ENCODE results near the gene CBR4. TPM values are rescaled to one million over a fixed set of nuclear protein-coding genes. Genes with fewer than 3 reads are reported as not detected.

Gene CBR4
- total RNA-seq, 1 experiment from 2014 or later: 48.1 TPM

DNA sequence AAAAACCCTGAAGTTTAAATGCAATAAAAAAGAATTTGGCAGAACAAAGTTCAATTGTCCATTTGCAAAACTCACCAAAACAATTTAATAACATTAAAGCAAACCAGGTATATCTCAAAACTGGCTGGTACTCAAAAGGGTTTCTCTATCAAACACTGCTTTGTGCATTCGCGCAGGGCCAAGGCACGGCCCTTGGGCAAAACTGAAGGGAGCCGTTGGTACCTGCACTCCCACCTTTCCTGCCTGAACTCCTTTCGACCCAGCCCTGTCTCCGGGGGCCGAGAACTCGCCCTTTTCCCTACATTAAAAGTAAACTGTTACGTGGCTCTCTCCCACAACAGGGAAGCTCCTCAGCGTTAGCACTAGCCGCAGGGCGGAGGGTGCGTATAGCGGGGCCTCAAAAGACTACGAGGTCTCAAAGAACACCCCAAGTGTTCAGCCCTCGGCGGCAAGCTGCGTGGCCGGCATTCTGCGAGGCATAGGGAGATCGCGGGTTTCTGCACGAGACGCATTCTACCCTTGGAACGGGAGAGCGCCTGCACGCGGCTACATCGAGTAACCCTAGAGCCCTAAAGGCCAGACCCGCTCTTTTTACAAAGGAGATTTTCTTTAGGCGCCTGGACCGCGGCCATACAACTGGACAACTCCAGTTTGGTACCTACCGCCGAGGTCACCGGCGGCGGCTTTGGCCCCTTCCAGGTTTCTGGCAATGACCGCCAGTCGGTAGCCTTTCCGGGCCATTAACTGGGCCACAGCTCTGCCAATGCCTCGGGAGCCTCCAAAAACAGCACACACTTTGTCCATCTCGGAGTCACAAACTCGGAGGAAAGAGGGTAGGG is 550 bp downstream of the CBR4 start:
- Mint-ChIP-seq H3K36me3 (peaks cover 21% of the 10 kb centered on the region), H3K27ac (peak overlapping the region; percentile 97), H3K27me3 (ENCODE audit: low read depth) (no peaks in the 10 kb centered on the region), H3K4me3 (peak overlapping the region; percentile 96), H3K4me1 (peaks cover 33% of the 10 kb centered on the region), H3K9me3 (no peaks in the 10 kb centered on the region)
- ChIA-PET POLR2A (interaction anchor here (0.7 to 1.7 kb wide), 22 partner anchors 12 to 748 kb away, joined by 3 to 10 read pairs (median 4); partner anchors contain the start of genes HPF1 and SH3RF1), CTCF (interaction anchor here (0.7 to 1.9 kb wide), 34 partner anchors 9 to 617 kb away, joined by 3 to 8 read pairs (median 4); no protein-coding TSS in a partner anchor)
- peak; percentile 58 for DNase-seq (ENCODE audit: low spot score)
- peak; percentile 28 for ATAC-seq
- TF ChIP-seq, protein P1, sequence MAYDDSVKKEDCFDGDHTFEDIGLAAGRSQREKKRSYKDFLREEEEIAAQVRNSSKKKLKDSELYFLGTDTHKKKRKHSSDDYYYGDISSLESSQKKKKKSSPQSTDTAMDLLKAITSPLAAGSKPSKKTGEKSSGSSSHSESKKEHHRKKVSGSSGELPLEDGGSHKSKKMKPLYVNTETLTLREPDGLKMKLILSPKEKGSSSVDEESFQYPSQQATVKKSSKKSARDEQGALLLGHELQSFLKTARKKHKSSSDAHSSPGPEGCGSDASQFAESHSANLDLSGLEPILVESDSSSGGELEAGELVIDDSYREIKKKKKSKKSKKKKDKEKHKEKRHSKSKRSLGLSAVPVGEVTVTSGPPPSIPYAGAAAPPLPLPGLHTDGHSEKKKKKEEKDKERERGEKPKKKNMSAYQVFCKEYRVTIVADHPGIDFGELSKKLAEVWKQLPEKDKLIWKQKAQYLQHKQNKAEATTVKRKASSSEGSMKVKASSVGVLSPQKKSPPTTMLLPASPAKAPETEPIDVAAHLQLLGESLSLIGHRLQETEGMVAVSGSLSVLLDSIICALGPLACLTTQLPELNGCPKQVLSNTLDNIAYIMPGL (CRISPR knock-in tag; IDR thresholded peaks at IDR 0.05): no peak
- TF ChIP-seq ZNF423 (CRISPR knock-in tag; IDR thresholded peaks at IDR 0.05) (no peak), SMAD3 (CRISPR knock-in tag; IDR thresholded peaks at IDR 0.05; ENCODE audit: borderline replicate concordance) (0 out of 2 replicates have a peak, but pooled peaks have one; percentile 26), ERG (CRISPR knock-in tag; IDR thresholded peaks at IDR 0.05) (no peak), ESRRA (CRISPR knock-in tag; IDR thresholded peaks at IDR 0.05; ENCODE audit: borderline replicate concordance) (0 out of 2 replicates have a peak, but pooled peaks have one; percentile 23), ZSCAN18 (CRISPR knock-in tag; IDR thresholded peaks at IDR 0.05) (no peak), AFF4 (CRISPR knock-in tag; IDR thresholded peaks at IDR 0.05; ENCODE audit: borderline replicate concordance) (0 out of 2 replicates have a peak, but pooled peaks have one; percentile 53)

- H3K27me3 Mint-ChIP-seq (ENCODE audit: low read depth): no peaks in the 10 kb centered on the region
- peaks cover 55% of the 10 kb centered on the region for H3K36me3 Mint-ChIP-seq
- ATAC-seq: no peak
- no peak overlapping the region for H3K27ac Mint-ChIP-seq
- POLR2A ChIA-PET: no interaction called here
- CTCF ChIA-PET: no interaction called here
- H3K4me3 Mint-ChIP-seq: no peak overlapping the region
- no peak for DNase-seq (ENCODE audit: low spot score)
- H3K9me3 Mint-ChIP-seq: no peaks in the 10 kb centered on the region
- peaks cover 28% of the 10 kb centered on the region for H3K4me1 Mint-ChIP-seq
- no peak for TF ChIP-seq ZNF121 (CRISPR knock-in tag; IDR thresholded peaks at IDR 0.05)
- TF ChIP-seq ZSCAN18 (CRISPR knock-in tag; IDR thresholded peaks at IDR 0.05): no peak
- no peak for TF ChIP-seq TP53 (CRISPR knock-in tag; IDR thresholded peaks at IDR 0.05)
- TF ChIP-seq NFE2L1 (CRISPR knock-in tag; IDR thresholded peaks at IDR 0.05): no peak
- TF ChIP-seq CREB1 (CRISPR knock-in tag; IDR thresholded peaks at IDR 0.05): no peak
- TF ChIP-seq FOXJ3 (CRISPR knock-in tag; IDR thresholded peaks at IDR 0.05; ENCODE audit: borderline replicate concordance): no peak
- TF ChIP-seq, protein P2, sequence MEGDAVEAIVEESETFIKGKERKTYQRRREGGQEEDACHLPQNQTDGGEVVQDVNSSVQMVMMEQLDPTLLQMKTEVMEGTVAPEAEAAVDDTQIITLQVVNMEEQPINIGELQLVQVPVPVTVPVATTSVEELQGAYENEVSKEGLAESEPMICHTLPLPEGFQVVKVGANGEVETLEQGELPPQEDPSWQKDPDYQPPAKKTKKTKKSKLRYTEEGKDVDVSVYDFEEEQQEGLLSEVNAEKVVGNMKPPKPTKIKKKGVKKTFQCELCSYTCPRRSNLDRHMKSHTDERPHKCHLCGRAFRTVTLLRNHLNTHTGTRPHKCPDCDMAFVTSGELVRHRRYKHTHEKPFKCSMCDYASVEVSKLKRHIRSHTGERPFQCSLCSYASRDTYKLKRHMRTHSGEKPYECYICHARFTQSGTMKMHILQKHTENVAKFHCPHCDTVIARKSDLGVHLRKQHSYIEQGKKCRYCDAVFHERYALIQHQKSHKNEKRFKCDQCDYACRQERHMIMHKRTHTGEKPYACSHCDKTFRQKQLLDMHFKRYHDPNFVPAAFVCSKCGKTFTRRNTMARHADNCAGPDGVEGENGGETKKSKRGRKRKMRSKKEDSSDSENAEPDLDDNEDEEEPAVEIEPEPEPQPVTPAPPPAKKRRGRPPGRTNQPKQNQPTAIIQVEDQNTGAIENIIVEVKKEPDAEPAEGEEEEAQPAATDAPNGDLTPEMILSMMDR (IDR thresholded peaks at IDR 0.05): no peak
- no peak for TF ChIP-seq EMX1 (CRISPR knock-in tag; IDR thresholded peaks at IDR 0.05)
- TF ChIP-seq IRF2 (CRISPR knock-in tag; IDR thresholded peaks at IDR 0.05; ENCODE audit: borderline replicate concordance, low read depth): no peak
- TF ChIP-seq GRHL2 (CRISPR knock-in tag; IDR thresholded peaks at IDR 0.05; ENCODE audit: insufficient replicate concordance, severe bottlenecking): no peak
- no peak for TF ChIP-seq ATF2 (CRISPR knock-in tag; IDR thresholded peaks at IDR 0.05; ENCODE audit: borderline replicate concordance, low read depth)
- no peak for TF ChIP-seq ZMAT4 (CRISPR knock-in tag; IDR thresholded peaks at IDR 0.05)
These were observed 4.5 kb downstream of the CBR4 start for GRCh38 chr4:169005453-169006099.

Measured in WTC11 (cell line).